ENCODE data around the gene DDX49.

DDX49 gene

DNA sequence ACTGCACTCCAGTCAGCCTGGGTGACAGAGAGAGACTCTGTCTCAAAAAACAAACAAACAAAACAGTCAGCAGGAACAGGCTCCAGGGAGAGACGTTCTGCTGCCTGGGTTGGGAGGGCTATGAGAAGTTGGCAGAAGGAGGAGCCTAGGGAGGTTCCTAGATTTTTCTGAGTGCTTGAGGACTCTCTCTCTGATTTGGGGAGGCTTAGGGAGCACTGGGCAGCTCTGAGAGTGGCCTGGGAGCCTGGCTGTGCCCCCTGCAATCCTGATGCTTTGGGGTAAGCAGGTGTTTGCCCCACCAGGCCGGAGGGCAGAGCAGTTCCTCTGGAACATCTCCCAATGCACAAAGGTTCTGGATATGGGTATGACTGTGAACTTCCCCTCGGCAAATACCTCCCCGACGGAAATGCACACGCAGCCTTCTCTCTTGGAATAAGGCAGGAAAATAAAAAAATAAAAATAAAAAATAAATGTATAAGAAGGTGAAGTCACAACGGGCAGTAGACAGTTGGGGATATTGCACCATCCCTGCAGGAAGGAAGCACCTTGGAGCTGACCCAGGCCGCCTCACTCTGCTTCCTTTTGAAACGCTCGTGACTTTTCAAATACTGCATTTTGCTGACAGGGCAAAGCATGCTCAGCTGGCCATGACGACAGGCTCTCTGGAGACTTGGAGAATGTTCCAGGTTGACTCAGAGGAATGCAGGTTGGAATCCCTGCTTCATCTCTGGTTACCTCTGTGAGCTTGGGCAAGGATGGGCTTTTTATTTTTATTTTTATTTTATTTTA is 48.0 kb downstream of the DDX49 start:
- no peak for DNase-seq (ENCODE audit: low read depth)
- no peak for TF ChIP-seq CTCF (IDR thresholded peaks at IDR 0.05; ENCODE audit: insufficient read depth, low read depth, low read length, missing control alignments)
- no peak overlapping the region for H3K4me3 ChIP-seq (ENCODE audit: low read depth, low read length)

- H3K4me3 ChIP-seq (ENCODE audit: low read depth, low read length): no peak overlapping the region
- TF ChIP-seq CTCF (IDR thresholded peaks at IDR 0.05; ENCODE audit: insufficient read depth, low read depth, low read length, missing control alignments): no peak
- DNase-seq (ENCODE audit: low read depth): no peak
Observed at GRCh38 chr19:18969931-18970659, 50.6 kb downstream of the DDX49 start.

GRCh38 chr19:18972301-18972811 is 52.8 kb downstream of the DDX49 start:
- TF ChIP-seq CTCF (IDR thresholded peaks at IDR 0.05; ENCODE audit: insufficient read depth, low read depth, low read length, missing control alignments): no peak
- H3K4me3 ChIP-seq (ENCODE audit: low read depth, low read length): no peak overlapping the region
- no peak for DNase-seq (ENCODE audit: low read depth)

GRCh38 chr19:18972851-18973250 is 53.3 kb downstream of the DDX49 start:
- DNase-seq (ENCODE audit: low read depth): no peak
- TF ChIP-seq CTCF (IDR thresholded peaks at IDR 0.05; ENCODE audit: insufficient read depth, low read depth, low read length, missing control alignments): no peak
- no peak overlapping the region for H3K4me3 ChIP-seq (ENCODE audit: low read depth, low read length)

GRCh38 chr19:18975011-18975410 is 55.5 kb downstream of the DDX49 start:
- DNase-seq (ENCODE audit: low read depth): no peak
- TF ChIP-seq CTCF (IDR thresholded peaks at IDR 0.05; ENCODE audit: insufficient read depth, low read depth, low read length, missing control alignments): no peak
- H3K4me3 ChIP-seq (ENCODE audit: low read depth, low read length): no peak overlapping the region

- H3K4me3 ChIP-seq (ENCODE audit: low read depth, low read length): no peak overlapping the region
- no peak for DNase-seq (ENCODE audit: low read depth)
- no peak for TF ChIP-seq CTCF (IDR thresholded peaks at IDR 0.05; ENCODE audit: insufficient read depth, low read depth, low read length, missing control alignments)
Observed at GRCh38 chr19:18975869-18976268, 56.4 kb downstream of the DDX49 start.
